Caki2 (cell line): ENCODE measurements around the gene DIPK1C. TPM values are rescaled to one million over a fixed set of nuclear protein-coding genes. Genes with fewer than 3 reads are reported as not detected.

Source experiments
- DNase-seq: peaks from one replicate; pipeline ENCODE4 v3.0.0-alpha.2; 2015; ENCODE audit warnings: low read depth
- in situ Hi-C: cut with HindIII; loops from 2 replicates; pipeline ENCODE4 v1.10.0; 2016; ENCODE audit warnings: low sequenced_read_pairs, low pct_unique_long_range_greater_than_20kb, mixed read lengths
- total RNA-seq: library from RNA; depleted of rRNA; stranded (reverse); fragments of >200 nt; shearing (Covaris generic); gene quantifications from 2 replicates; pipeline ENCODE4 v1.2.3, GENCODE V29; 2014; ENCODE audit warnings: low replicate concordance

Gene DIPK1C
- total RNA-seq, 1 experiment from 2014 or later = not detected

- in situ Hi-C loops = no loop called here
- no peak for DNase-seq
Observed at GRCh38 chr18:74430806-74431571, 26.1 kb downstream of the DIPK1C start.

GRCh38 chr18:74430231-74430630 lies 26.9 kb downstream of the DIPK1C start:
- in situ Hi-C loops = no loop called here
- no peak for DNase-seq

GRCh38 chr18:74429096-74429495 lies 28.0 kb downstream of the DIPK1C start:
- in situ Hi-C loops = no loop called here
- no peak for DNase-seq

- no peak for DNase-seq
Observed at GRCh38 chr18:74427442-74428112, 29.5 kb downstream of the DIPK1C start.

GRCh38 chr18:74425876-74426275 lies 31.2 kb downstream of the DIPK1C start:
- no peak for DNase-seq
- in situ Hi-C loops = no loop called here

More at GRCh38 chr18:74427442-74428112, 29.5 kb downstream of the DIPK1C start:
- in situ Hi-C loops = no loop called here

- DNase-seq = no peak
- in situ Hi-C loops = no loop called here
Observed at GRCh38 chr18:74425161-74425560, 31.9 kb downstream of the DIPK1C start.

GRCh38 chr18:74422541-74422940 lies 34.6 kb downstream of the DIPK1C start:
- no peak for DNase-seq
- in situ Hi-C loops = no loop called here

GRCh38 chr18:74420926-74421325 lies 36.2 kb downstream of the DIPK1C start:
- in situ Hi-C loops = no loop called here
- DNase-seq = no peak

- DNase-seq = no peak
- in situ Hi-C loops = no loop called here
Observed at GRCh38 chr18:74420481-74420880, 36.6 kb downstream of the DIPK1C start.

GRCh38 chr18:74419761-74420160 lies 37.3 kb downstream of the DIPK1C start:
- in situ Hi-C loops = no loop called here
- DNase-seq = no peak

- DNase-seq = no peak
- in situ Hi-C loops = no loop called here
Observed at GRCh38 chr18:74418023-74418422, 39.1 kb downstream of the DIPK1C start.

GRCh38 chr18:74416124-74416523 lies 41.0 kb downstream of the DIPK1C start:
- in situ Hi-C loops = no loop called here
- DNase-seq = no peak

- in situ Hi-C loops = no loop called here
- DNase-seq = no peak
Observed at GRCh38 chr18:74414953-74415515, 42.1 kb downstream of the DIPK1C start.

- DNase-seq = no peak
- in situ Hi-C loops = no loop called here
Observed at GRCh38 chr18:74413836-74414235, 43.3 kb downstream of the DIPK1C start.

GRCh38 chr18:74412116-74412880 lies 44.8 kb downstream of the DIPK1C start:
- in situ Hi-C loops = no loop called here
- DNase-seq = no peak

- in situ Hi-C loops = no loop called here
- no peak for DNase-seq
Observed at GRCh38 chr18:74411475-74411874, 45.6 kb downstream of the DIPK1C start.

GRCh38 chr18:74410441-74410992 lies 46.6 kb downstream of the DIPK1C start:
- in situ Hi-C loops = no loop called here
- no peak for DNase-seq

- in situ Hi-C loops = no loop called here
- DNase-seq = no peak
Observed at GRCh38 chr18:74407888-74408287, 49.2 kb downstream of the DIPK1C start.
